H1 (cell line): Measurements from ENCODE around the gene SLIT3.

Source experiments
- BRCA1 ChIP-seq: IDR thresholded peaks from 2 replicates; pipeline ENCODE4 v1.6.1; 2012; ENCODE audit warnings: low read depth, low read length, improper control_type of control experiment
- POLR2AphosphoS5 ChIP-seq: IDR thresholded peaks from 2 replicates; pipeline ENCODE4 v1.6.1; 2011; ENCODE audit warnings: low read depth, low read length
- RNF2 ChIP-seq: fragments of 200-900, 300-1000 bp; sonication (generic); IDR thresholded peaks from 2 replicates; pipeline ENCODE4 v1.7.1; 2016; ENCODE audit warnings: borderline replicate concordance, low read depth, mild to moderate bottlenecking, antibody characterized with exemption, low read length; ENCODE audit not compliant: poor library complexity, severe bottlenecking; ENCODE audit errors: missing control alignments
- TEAD4 ChIP-seq: IDR thresholded peaks from 2 replicates; pipeline ENCODE4 v1.6.1; 2012; ENCODE audit warnings: low read depth, low read length, inconsistent platforms, mixed read lengths

GRCh38 chr5:168967882-168968620 lies 332.9 kb downstream of the SLIT3 start:
- TF ChIP-seq RNF2 (no peak), TEAD4 (no peak), BRCA1 (no peak), POLR2AphosphoS5 (no peak)
